GM19452 (cell line): Measurements from ENCODE around the gene PALLD.

ENCODE experiments used
- ATAC-seq: cut with Tn5 transposase; IDR thresholded peaks from one replicate; pipeline ENCODE4 v1.9.1; 2021; ENCODE audit not compliant: unreplicated experiment

The PALLD gene

DNA sequence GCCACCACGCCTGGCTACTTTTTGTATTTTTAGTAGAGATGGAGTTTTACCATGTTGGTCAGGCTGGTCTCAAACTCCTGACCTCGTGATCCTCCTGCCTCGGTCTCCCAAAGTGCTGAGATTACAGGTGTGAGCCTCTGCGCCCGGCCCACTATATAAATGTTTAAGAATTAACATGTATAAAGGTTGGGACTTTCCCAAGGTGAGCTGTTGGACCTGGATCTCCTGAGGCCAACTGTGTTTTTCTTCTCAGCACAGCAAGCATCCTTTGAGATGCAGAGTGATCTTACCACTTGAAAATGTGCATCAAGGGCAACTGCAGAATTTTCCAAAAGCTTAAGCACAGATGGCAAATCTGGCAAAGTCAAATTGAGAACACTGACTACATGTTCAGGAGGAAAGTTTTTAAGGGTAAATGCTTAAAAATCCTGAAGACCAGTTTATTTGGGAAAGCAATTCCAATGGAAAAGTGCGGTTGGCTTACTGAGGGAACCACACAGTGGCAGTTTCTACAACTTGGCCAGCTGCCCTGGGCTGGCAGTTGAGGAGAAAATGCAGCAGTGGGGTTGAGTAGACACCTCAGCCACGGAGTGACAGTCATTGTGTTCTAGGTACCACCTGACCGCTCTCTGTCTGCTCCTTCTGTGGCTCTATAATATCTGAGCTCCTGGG lies 344.3 kb downstream of the PALLD start:
- no peak for ATAC-seq

DNA sequence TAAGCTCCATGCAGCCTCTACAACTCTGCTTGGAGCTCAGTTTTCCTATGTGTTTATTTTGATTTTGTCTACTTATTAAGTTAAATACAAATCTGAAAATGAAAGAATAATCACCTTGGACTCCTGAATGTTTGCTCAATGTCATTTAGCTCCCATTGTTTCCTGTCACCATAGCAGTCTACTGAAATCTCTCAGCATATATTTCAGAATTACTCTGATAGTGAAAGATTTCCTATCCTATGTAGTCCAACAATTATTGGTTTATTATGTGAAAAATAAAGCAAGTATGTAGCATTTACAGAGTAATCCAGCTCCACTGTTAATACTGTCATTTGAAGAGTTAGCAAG lies 344.8 kb downstream of the PALLD start:
- no peak for ATAC-seq

DNA sequence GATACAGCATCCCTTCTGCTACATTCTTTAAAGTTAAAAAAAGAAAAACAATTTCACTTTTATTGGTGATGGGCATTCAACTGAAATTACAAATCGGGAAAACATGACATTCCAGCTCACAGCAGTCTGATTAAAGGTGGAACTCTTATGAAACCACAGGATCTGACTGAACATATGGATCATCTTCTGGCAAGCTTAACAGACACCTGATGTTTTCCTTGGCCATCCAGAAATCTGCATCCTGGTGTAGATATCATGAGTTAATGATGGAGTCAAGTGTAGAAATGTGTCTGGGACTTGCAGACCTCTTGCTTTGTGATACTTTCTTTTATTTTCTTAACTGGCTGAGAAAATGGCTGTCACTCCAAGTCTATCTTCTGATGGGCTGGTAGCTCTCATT lies 345.3 kb downstream of the PALLD start:
- no peak for ATAC-seq

DNA sequence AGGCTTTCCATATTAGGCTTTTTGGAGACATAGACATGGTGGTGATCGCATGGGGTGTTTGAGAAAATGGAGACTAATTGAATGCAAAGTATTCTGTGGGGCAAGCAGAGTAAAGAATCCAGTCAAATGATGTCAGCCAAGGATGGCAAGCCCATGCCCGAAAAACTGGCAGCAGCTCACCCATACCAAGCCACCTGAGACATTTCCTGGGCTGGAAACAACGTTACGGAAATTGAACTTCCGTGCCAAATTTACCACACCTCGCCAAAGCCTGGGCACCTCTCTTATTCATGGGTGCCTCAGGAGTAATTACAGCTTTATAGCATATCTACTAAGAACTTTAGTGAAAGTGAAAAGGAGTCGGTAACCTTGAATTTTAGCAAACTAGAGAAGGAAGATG lies 346.8 kb downstream of the PALLD start:
- ATAC-seq = no peak

DNA sequence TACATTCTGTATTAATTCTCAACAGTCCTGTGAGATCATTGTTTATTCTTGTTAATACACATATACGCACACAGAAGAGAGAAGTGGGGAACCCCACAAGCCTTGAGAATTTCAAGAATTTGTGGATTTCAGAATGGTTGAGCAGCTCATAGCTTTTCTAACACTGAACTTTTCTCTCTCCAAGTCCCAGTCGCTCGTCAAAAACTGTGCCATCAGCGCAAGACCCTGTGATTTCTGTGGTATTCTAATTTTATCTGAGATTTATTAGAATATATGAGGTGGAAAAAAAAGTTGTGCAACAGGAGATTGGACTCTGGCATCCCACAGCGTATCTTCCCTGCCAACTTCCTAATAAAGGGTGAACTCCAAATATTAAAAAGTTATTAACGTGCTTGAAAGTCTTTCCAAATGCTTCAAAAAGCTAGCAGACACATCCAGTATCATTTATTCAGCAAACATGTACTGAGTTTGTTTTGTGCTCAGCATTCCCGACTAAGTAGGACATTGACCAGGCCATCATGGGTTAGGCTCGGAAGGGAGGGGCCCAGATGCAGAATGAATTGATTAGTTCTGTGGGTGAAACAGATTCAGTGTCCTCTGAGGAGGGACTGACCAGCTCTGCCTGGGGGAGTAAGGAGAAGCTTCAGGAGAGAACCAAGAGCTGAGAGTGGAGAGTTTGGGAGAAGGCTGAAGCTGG lies 347.6 kb downstream of the PALLD start:
- ATAC-seq = no peak

DNA sequence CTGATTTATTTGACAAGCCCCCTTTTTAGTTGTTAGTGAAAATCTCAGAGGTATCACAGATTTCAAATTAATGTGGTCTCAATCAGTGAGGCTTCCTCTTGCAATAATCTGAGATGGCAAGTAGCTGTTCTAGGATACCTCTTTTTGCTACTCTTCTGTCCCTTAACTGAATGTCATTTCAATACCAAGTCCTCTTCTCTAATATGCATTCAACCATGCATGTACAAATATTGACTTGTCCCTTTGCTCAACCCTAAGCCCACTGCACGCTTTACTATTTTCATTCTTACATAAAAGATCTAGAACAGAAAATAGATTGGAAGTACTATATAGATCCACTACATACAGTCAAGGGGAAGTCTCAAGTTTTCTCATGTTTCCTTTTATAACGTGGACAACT lies 349.0 kb downstream of the PALLD start:
- no peak for ATAC-seq

DNA sequence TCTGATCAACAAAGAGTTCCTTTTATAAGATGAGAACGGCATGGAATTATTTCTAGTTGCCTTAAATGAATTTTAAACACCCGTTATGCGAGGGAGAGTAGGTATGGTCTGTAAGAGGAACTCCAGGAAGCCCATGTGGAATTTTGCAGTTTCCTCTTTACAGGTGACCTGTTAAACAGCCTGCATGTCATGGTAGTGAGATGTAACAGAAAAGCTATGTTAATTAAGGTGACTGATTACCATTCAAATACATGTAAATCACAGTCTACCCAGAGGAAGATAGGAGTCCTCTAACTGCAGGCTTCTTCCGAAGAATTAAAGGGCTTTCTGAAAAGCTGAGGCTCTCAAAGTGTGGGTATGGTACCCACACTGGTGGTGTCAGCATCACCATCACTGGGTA lies 349.6 kb downstream of the PALLD start:
- no peak for ATAC-seq

DNA sequence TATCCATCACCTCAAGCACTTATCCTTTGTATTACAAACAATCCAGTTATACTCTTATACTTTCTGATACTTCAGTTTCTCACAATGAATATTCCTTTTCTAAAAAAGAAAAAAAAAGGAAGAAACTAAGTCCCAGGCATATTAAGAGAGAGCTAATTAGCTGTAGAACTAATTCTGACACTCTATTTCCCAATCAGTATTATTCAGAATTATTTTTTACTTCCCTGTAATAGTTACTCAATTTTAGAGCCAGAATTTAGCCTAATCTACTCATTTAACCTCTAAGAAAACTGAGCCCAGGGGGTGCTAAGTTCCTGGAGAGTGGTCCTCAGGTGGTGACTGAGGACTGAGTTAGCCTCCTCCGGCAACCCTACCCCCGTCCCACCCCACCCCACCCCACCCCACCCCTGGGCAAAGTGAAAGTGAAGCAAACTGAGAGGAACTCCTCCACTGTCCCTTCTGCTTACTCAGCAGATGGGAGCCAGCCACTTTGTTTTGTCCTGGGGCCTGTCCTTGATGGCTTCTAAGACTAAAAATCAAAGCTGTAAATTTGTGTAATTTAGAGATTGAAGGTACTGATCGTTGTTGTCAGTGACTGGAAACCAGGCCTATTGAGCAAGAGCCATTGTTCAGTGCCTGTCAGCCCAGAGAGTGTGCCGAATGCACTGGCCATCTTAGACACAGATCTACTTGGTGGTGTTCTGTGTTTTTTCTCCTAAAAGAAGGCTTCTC lies 351.1 kb downstream of the PALLD start:
- no peak for ATAC-seq

DNA sequence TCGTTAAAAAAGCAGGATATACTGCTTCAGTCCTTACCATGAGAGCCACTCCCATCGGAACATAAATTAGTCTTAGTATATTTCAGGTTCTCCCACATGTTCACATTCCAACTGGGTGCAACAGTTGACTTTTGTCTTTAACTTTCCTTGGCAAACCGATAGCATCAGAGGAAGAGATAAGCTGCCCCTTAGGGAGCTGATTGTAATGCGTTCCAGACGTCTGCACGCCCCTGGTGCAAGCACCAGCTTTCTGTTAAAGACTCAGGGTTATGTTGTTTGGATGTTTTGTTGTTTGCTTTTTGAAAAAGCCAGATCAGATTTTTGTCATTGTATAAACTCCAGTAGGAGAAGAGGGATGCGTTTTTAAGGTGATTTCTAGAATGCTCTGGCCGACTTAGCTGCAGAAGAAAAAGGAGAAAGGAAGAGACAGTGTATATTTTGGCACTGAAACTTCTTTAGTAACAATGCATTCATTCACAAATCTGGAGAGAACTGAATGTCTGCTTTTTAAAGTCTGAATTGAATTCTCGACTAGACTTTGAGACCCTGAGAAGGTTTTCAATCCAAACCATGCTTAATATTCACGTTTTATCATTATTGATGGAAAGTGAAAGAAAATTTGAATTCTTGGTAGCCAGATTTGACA lies 352.3 kb downstream of the PALLD start:
- no peak for ATAC-seq

DNA sequence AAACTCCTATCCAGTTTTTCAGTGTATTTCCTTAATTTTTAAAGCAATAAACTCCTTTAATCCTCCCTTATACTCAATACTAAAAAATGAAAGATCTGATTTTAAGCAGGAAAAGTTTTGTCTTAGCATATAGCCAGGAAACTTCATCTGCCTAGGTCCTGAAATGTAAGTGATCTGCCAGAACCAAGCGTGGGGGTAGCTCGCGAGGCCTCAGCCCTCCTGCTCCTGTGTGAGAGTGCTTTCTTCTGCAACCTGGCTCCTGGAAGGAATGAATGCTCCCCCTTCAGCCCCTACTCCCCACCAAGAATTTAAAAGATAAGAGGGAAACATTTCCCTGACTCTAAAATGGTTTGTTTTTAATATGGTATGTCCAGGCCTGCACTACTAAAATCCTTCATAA lies 353.1 kb downstream of the PALLD start:
- ATAC-seq = no peak

DNA sequence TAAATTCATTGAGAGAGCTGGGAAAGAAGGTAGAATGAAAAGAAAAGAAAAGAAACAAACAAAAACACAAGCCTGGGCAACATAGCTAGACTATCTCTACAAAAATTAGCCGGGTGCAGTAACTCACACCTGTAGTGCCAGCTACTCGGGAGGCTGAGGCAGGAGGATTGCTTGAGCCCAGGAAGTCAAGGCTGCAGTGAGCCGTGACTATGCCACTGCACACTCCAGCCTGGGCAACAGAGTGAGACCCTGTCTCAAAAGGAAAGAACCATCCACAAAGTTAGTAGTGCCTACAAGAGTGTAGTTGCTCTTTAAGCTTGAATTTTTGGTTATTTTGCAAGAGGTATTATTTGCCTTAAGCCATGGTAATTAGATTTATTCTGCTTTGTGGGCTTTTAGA lies 355.5 kb downstream of the PALLD start:
- ATAC-seq = no peak

DNA sequence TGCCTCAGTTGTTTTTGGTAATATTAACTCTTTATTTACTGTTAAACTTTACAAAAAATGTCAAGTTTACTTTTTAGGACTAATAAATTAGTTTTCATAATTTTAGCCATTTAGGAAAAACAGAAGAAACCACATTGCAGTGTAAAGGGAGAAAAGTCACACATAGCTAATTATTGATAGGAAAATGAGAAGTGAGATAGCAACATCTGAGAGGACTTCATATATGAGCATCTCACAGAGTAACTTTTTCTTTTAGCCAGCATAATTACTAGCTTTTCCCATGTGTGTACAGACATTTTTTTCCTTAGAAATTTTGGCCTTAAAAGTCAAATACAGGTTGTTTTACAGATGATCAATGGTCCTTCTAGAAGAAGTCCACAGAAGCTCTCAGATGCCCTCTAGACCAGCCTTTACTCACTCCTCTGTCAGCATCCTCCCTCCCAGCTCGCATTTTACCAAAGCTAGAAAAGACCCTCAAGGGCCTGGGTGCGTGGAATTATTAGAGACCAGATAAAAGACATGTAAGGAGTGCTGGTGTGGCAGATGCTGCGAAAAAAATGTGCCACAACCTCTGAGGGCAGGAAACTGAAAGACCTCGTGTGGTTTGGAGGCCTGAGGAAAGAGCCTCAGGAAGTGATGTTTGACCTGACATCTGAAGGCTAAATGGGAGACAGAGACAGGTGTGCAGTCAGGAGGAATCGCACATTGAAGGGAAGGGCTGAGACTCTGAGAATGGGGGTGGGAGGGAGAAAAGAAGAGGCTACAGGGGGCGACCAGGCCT lies 356.3 kb downstream of the PALLD start:
- ATAC-seq = peak; percentile 68

DNA sequence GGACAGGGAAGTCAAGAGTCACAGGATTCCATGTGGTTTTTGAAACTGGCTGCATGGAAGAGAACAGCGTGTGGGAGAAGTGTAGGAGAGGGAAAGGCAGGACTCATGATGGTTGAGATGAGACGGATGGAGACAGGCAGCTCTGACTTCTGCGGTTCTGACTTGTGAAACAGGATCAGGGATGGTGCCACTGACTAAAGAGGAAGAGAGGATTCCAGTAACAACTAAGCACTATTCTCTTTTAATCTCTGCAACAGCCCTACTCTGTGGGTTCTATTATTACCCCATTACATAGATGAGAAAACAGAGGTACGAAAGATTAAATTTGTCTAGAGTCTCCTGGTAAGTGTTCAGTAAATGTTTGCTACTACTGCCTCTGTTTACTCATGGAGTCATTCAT lies 356.9 kb downstream of the PALLD start:
- ATAC-seq = peak; percentile 45

DNA sequence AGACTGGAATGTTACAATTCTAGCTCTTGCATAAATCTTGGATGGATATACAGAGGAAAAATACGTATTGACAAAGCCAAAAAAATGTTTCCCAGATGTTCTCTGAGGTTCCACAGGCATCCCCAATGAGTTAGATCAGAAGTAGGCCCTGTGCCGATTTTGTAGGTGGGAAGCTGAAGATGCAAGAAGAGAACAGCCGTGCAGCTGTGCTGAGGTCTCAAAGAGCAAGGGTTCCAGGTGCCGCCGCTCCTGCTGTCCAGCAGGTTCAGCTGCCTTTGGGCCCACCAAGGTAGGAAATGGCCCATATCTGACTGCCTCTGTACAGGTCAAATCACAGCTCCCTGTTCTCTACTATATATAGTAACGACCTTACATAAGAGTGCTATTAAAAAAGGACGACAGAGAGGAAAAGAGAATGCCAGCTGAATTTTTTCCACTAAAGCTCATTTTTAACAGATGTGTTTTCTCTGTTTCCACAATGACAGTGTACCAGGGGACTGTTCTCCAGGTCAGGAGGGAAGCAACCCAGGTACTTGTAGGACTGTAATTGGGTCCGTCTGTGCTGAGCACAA lies 357.6 kb downstream of the PALLD start:
- no peak for ATAC-seq

DNA sequence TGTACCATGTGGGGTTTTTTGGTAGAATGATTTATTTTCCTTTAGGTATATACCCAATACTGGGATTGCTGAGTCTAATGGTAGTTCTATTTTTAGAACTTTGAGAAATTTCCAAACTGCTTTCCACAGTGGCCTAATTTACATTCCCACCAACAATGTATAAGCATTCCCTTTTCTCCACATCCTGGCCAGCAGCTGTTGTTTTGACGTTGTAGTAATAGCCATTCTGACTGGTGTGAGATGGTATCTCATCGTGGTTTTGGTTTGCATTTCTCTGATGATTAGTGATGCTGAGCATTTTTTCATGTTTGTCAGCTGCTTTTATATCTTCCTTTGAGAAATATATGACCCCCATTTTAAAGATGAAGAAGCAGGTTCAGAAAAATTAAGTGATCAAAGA lies 359.5 kb downstream of the PALLD start:
- no peak for ATAC-seq

DNA sequence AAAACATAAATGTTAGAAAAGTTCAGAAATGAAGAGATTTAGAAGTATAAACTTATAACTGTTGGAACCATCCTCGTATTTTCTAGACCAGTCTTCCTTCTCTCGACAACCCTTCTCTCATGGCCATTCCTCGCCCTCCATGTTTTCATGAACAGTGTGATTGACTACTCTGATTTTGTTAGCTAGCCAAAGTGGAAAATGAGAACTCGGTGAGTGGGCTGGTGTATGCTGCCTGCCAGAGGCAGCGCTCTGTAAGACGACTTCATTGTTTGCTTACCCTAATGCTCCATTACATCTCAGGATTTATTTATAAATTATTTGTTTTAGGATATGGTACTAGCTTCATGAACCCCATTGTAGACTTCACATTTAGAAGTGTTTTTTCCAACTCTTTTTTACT lies 360.2 kb downstream of the PALLD start:
- ATAC-seq = no peak

DNA sequence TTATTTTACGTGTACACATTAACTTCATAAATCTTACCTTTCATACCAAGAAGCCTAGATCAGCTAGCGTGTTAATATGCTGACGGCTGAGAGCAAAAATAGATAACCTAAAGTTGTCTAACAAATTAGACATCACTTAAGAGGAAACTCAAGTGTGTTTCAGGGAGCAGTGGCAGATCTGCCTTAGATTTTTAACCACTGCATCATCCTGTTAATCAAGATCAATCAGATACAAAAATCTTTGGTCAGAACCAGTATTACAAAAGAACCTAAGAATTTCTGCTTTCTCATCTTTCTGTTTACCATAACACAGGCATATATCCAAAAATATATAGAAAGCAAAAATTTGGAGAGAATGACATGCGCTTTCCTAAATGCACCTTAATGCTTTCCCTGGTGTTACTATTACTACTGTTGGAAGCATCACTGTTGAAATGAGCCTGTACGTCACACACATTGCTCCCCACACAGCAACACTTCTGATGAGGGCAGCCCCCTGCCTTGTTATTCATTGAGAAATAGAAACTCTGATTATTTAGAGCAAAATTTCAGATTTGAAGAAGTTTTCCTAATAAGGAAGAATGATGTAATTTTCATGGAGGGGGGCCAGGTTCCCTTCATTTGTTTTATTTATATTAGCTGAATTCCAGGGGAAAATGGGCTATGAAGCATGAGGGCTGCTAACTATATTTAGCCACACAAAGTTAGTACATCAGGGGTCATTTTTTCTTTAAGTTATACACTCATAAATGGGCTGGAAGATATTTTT lies 360.9 kb downstream of the PALLD start:
- ATAC-seq = no peak

DNA sequence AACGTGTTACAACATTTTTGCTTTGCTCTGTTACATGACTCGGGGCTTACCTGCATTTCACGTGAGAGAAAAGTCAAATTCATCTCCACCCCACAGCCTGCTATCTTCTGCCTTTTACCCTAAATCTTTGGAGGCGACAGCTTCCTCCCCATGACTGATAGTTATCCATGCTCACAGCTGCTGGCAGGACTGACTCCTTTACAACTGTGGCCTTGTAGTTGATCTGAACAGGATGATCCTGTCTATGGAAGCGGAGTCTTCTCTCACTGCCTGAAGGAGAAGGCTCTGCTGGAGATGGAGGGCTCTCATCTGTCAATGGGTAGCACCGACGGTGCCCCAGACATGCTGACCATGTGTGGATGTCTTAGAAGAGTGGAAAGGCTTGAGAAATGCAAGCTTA lies 362.2 kb downstream of the PALLD start:
- ATAC-seq = no peak

DNA sequence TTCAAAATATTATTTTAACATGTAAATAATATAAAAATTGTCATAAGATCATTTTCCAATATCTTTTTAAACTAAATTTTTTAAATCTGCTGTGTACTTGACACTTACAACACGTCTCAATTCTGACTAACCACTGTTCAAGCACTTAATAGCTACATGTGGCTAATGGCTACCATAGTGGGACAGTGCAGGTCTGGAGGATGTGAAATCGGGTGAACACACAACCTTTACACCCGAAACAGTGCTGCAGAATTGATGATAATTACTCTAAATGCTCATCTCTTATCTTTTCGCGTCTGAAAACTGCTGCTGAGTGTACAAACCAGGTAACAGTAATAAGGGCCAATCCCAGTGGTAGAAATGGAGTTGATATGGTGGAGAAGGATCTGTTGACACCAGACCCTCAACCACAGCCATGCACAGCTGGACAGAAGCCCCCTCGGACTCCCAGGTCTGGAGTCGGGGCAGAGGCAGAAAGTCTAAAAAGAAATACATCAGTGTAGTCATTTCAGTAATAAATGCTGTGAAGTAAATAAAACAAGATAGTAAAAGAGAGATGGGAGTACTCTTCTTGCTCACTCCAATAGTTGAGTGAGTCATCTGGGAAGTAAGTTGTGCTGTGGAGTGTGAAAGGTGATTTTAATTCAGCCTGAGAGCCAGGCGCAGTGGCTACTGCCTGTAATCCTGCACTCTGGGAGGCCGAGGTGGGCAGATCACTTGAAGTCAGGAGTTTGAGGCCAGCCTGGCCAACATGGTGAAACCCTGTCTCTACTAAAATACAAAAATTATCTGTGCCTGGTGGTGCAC lies 363.2 kb downstream of the PALLD start:
- ATAC-seq = peak; percentile 95
